ENCODE data around the gene OPRD1.
"Not testable (repeated sequence)": the region's sequence is repeated elsewhere in the genome, so short reads cannot be mapped to it uniquely, and the experiment has no call there.

Gene OPRD1

GRCh38 chr1:28811766-28812668, at the start of gene OPRD1:
TSS of gene OPRD1 (plus strand) at chr1:28812170. CDS start at chr1:28812384, 214 bp downstream.
- no peak within 1 kb of the TSS for H3K4me3 ChIP-seq (ENCODE audit: low read length)
- no peak within 1 kb of the TSS for H3K27ac ChIP-seq (ENCODE audit: low read depth, low read length)
- H3K9ac ChIP-seq (ENCODE audit: low read length) = no peak within 1 kb of the TSS

DNA sequence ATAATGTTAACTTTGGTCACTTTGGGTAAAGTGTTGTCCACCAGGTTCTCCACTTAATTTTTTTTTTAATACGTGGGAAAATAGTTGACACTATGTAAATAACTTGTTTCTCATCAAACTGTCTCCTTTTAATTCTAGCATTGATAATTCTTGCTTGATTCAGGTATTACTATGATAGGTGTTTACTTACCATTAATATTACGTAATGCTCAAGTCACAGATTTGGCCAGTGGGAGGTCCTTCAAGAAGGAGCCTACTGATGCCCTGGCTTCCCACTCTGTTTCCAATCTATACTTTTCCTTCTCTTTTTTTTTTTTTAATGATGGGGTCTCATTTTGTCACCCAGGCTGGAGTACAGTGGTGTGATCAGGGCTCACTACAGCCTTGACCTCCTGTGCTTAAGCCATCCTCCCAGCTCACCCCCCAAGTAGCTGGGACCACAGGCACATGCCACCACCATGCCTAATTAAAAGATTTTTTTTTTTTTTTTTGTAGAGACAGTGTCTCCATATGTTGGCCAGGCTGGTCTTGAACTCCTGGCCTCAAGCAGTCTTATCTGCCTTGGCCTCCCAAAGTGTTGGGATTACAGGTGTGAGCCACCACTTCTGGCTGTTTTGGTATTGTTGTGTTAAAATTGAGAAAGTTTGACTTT, 45.3 kb upstream of the OPRD1 start:
- no peak overlapping the region for H3K9ac ChIP-seq (ENCODE audit: low read length)
- no peak overlapping the region for H3K27ac ChIP-seq (ENCODE audit: low read depth, low read length)
- no peak overlapping the region for H3K4me3 ChIP-seq (ENCODE audit: low read length)
- H3K4me1 ChIP-seq (ENCODE audit: control insufficient read depth, insufficient read depth, low read length) = no peaks in the 10 kb centered on the region
- no peaks in the 10 kb centered on the region for H3K27me3 ChIP-seq (ENCODE audit: control insufficient read depth, insufficient read depth, low read length)
- peaks cover 15% of the 10 kb centered on the region for H3K36me3 ChIP-seq (ENCODE audit: control insufficient read depth, insufficient read depth, low read length)

More at GRCh38 chr1:28811766-28812668, at the start of gene OPRD1:
- Histone ChIP-seq H3K4me1 (ENCODE audit: control insufficient read depth, insufficient read depth, low read length) (no peaks in the 10 kb centered on the region), H3K36me3 (ENCODE audit: control insufficient read depth, insufficient read depth, low read length) (no peaks in the 10 kb centered on the region), H3K27me3 (ENCODE audit: control insufficient read depth, insufficient read depth, low read length) (peaks cover 21% of the 10 kb centered on the region)

DNA sequence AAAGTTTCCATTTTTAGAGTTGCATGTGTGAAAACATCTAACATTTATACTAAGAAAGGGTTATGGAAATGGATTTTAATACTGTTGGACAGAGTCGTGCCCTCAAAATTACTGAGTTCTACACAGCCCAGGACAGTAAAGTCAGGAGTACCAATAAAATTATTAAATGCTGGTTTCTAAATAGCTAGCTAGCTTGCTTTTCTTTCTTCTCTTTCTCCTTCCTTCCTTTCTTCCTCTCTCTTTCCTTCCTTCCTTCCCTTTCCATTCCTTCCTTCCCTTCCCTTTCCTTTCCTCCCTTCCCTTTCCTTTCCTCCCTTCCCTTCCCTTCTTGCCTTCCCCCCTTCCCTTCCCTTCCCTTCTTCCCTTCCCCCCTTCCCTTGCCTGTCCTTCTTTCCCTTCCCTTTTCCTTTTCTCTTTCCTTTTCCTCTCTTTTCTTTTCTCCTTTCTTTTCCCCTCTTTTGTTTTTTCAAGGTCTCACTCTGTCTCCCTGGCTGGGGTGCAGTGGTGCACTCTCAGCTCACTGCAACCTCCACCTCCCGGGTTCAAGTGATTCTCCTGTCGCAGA, 41.3 kb upstream of the OPRD1 start:
- no peaks in the 10 kb centered on the region for H3K27me3 ChIP-seq (ENCODE audit: control insufficient read depth, insufficient read depth, low read length)
- no peak overlapping the region for H3K9ac ChIP-seq (ENCODE audit: low read length)
- no peak overlapping the region for H3K27ac ChIP-seq (ENCODE audit: low read depth, low read length)
- no peak overlapping the region for H3K4me3 ChIP-seq (ENCODE audit: low read length)
- H3K36me3 ChIP-seq (ENCODE audit: control insufficient read depth, insufficient read depth, low read length) = peaks cover 9% of the 10 kb centered on the region
- peaks cover 4% of the 10 kb centered on the region for H3K4me1 ChIP-seq (ENCODE audit: control insufficient read depth, insufficient read depth, low read length)

DNA sequence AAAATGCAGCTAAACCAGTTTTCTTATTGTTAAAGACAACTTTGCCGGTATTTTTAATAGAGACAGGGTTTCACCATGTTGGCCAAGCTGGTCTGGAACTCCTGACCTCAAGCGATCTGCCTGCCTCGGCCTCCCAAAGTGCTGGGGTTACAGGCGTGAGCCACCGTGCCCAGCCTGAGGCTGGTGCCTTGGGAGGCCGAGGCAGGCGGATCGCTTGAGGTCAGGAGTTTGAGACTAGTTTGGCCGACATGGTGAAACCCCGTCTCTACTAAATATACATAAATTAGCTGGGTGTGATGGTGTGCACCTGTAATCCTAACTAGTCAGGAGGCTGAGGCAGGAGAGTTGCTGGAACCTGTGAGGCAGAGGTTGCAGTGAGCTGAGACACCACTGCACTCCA, 40.0 kb upstream of the OPRD1 start:
- not testable (repeated sequence) for H3K27ac ChIP-seq (ENCODE audit: low read depth, low read length); H3K27me3 ChIP-seq (ENCODE audit: control insufficient read depth, insufficient read depth, low read length)

GRCh38 chr1:28773105-28773504, 38.9 kb upstream of the OPRD1 start:
- H3K27ac ChIP-seq (ENCODE audit: low read depth, low read length) = no peak overlapping the region
- H3K4me3 ChIP-seq (ENCODE audit: low read length) = no peak overlapping the region
- H3K27me3 ChIP-seq (ENCODE audit: control insufficient read depth, insufficient read depth, low read length) = no peaks in the 10 kb centered on the region
- peaks cover 9% of the 10 kb centered on the region for H3K36me3 ChIP-seq (ENCODE audit: control insufficient read depth, insufficient read depth, low read length)
- peaks cover 4% of the 10 kb centered on the region for H3K4me1 ChIP-seq (ENCODE audit: control insufficient read depth, insufficient read depth, low read length)
- no peak overlapping the region for H3K9ac ChIP-seq (ENCODE audit: low read length)

More for the DNA sequence above, 40.0 kb upstream of the OPRD1 start:
- not testable (repeated sequence) for H3K4me1 ChIP-seq (ENCODE audit: control insufficient read depth, insufficient read depth, low read length); H3K36me3 ChIP-seq (ENCODE audit: control insufficient read depth, insufficient read depth, low read length); H3K4me3 ChIP-seq (ENCODE audit: low read length); H3K9ac ChIP-seq (ENCODE audit: low read length)

GRCh38 chr1:28775121-28775942, 36.6 kb upstream of the OPRD1 start:
- Histone ChIP-seq H3K9ac (ENCODE audit: low read length) (peak overlapping the region; percentile 62), H3K36me3 (ENCODE audit: control insufficient read depth, insufficient read depth, low read length) (peaks cover 3% of the 10 kb centered on the region), H3K4me1 (ENCODE audit: control insufficient read depth, insufficient read depth, low read length) (peaks cover 4% of the 10 kb centered on the region), H3K27ac (ENCODE audit: low read depth, low read length) (no peak overlapping the region), H3K4me3 (ENCODE audit: low read length) (peak overlapping the region; percentile 75), H3K27me3 (ENCODE audit: control insufficient read depth, insufficient read depth, low read length) (no peaks in the 10 kb centered on the region)

DNA sequence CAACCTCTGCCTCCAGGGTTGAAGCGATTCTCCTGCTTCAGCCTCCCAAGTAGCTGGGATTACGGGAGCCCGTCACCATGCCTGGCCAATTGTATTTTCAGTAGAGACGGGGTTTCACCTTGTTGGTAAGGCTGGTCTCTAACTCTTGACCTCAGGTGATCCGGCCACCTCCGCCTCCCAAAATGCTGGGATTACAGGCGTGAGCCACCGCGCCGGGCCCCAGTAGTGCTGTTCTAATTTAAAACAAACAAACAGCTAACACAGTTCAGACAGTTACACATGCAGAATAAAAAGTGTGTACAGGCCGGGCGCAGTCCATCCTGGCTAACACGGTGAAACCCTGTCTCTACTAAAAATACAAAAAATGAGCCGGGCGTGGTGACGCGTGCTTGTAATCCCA, 35.6 kb upstream of the OPRD1 start:
- Histone ChIP-seq H3K9ac (ENCODE audit: low read length) (no peak overlapping the region), H3K4me1 (ENCODE audit: control insufficient read depth, insufficient read depth, low read length) (peaks cover 4% of the 10 kb centered on the region), H3K4me3 (ENCODE audit: low read length) (no peak overlapping the region), H3K36me3 (ENCODE audit: control insufficient read depth, insufficient read depth, low read length) (no peaks in the 10 kb centered on the region), H3K27me3 (ENCODE audit: control insufficient read depth, insufficient read depth, low read length) (no peaks in the 10 kb centered on the region), H3K27ac (ENCODE audit: low read depth, low read length) (no peak overlapping the region)

DNA sequence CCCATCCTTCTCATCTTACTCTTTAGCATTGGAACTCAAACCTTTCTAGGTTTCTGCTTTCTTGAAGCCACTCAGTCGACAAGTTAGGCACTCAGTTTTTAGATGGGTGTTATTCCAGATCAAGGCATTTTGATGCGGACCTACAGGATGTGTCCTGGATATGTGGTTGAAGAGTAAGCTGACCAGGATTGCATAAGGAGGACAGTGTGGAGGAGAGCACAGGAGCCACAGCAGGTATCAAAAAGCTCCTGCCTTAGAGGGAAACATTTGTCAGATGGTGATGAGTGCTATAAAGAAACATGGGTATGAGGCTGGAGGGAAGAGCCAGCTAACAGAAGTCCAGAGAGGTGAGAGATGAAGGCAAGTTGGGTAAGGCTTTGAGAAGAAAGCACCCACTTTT, 33.9 kb upstream of the OPRD1 start:
- no peak overlapping the region for H3K9ac ChIP-seq (ENCODE audit: low read length)
- peaks cover 4% of the 10 kb centered on the region for H3K4me1 ChIP-seq (ENCODE audit: control insufficient read depth, insufficient read depth, low read length)
- H3K27ac ChIP-seq (ENCODE audit: low read depth, low read length) = no peak overlapping the region
- H3K36me3 ChIP-seq (ENCODE audit: control insufficient read depth, insufficient read depth, low read length) = no peaks in the 10 kb centered on the region
- H3K27me3 ChIP-seq (ENCODE audit: control insufficient read depth, insufficient read depth, low read length) = no peaks in the 10 kb centered on the region
- no peak overlapping the region for H3K4me3 ChIP-seq (ENCODE audit: low read length)

GRCh38 chr1:28779751-28780408, 32.1 kb upstream of the OPRD1 start:
- Histone ChIP-seq H3K36me3 (ENCODE audit: control insufficient read depth, insufficient read depth, low read length) (no peaks in the 10 kb centered on the region), H3K4me3 (ENCODE audit: low read length) (no peak overlapping the region), H3K9ac (ENCODE audit: low read length) (no peak overlapping the region), H3K27me3 (ENCODE audit: control insufficient read depth, insufficient read depth, low read length) (no peaks in the 10 kb centered on the region), H3K27ac (ENCODE audit: low read depth, low read length) (no peak overlapping the region), H3K4me1 (ENCODE audit: control insufficient read depth, insufficient read depth, low read length) (peaks cover 4% of the 10 kb centered on the region)

DNA sequence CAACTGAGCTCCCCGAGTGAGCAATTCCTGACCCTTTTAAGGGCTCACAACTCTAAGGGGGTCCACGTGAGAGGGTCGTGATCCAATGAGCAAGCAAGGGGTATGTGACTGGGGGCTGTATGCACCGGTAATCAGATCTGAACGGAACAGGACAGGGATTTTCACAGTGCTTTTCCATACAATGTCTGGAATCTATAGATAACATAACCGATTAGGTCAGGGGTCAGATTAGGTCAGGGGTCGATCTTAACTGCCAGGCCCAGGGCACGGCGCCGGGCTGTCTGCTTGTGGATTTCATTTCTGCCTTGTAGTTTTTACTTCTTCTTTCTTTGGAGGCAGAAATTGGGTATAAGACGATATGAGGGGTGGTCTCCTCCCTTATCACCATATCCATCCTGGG, 30.7 kb upstream of the OPRD1 start:
- no peaks in the 10 kb centered on the region for H3K36me3 ChIP-seq (ENCODE audit: control insufficient read depth, insufficient read depth, low read length)
- H3K9ac ChIP-seq (ENCODE audit: low read length) = no peak overlapping the region
- no peaks in the 10 kb centered on the region for H3K4me1 ChIP-seq (ENCODE audit: control insufficient read depth, insufficient read depth, low read length)
- H3K27me3 ChIP-seq (ENCODE audit: control insufficient read depth, insufficient read depth, low read length) = no peaks in the 10 kb centered on the region
- no peak overlapping the region for H3K4me3 ChIP-seq (ENCODE audit: low read length)
- H3K27ac ChIP-seq (ENCODE audit: low read depth, low read length) = no peak overlapping the region

DNA sequence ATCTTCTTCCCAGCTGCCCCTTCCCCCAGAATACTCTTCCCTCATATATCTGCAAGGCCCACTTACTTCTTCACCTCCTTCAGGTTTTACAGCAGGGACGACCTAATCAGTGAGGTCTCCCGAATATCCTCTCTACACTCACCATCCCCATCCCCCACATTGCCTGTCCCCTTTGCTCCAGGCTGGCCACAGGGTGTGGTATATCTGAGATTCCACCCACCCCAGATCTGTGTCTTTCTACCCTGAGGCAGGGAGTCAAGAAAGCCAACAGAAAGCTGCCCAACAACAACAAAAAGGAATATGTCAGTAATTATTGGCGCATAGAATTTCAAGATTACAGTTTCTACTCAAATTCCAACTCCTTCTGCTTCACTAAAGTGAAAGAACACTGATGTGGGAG, 30.0 kb upstream of the OPRD1 start:
- no peaks in the 10 kb centered on the region for H3K27me3 ChIP-seq (ENCODE audit: control insufficient read depth, insufficient read depth, low read length)
- no peak overlapping the region for H3K27ac ChIP-seq (ENCODE audit: low read depth, low read length)
- no peak overlapping the region for H3K4me3 ChIP-seq (ENCODE audit: low read length)
- H3K36me3 ChIP-seq (ENCODE audit: control insufficient read depth, insufficient read depth, low read length) = no peaks in the 10 kb centered on the region
- no peak overlapping the region for H3K9ac ChIP-seq (ENCODE audit: low read length)
- H3K4me1 ChIP-seq (ENCODE audit: control insufficient read depth, insufficient read depth, low read length) = no peaks in the 10 kb centered on the region
